GM12878 (cell line): Measurements from ENCODE around the gene KCNK17. TPM values are rescaled to one million over a fixed set of nuclear protein-coding genes. Genes with fewer than 3 reads are reported as not detected.

Experiments used
- ATAC-seq: fragments of 200-7000 bp; cut with Tn5 transposase; 3 replicates; pipeline ENCODE4 v1.9.1; 2020; ENCODE audit warnings: mild to moderate bottlenecking, moderate library complexity
- BruUV-seq: library from RNA; stranded (reverse); fragments of 400-500 nt; replicated peaks from 2 replicates; lab custom pipeline; 2021; lab: Mats Ljungman, UMichigan
- CTCF ChIA-PET: fragments of 300-600 bp; sonication (Branson Sonifier 250); formaldehyde crosslinking; extraction: SDS; loops from one replicate; lab custom pipeline; 2021; ENCODE audit warnings: inconsistent platforms; lab: Yijun Ruan, JAX
- POLR2A ChIA-PET: fragments of 350-600 bp; formaldehyde crosslinking; extraction: SDS; loops from one replicate; lab custom pipeline; 2021; ENCODE audit warnings: inconsistent platforms; lab: Charles Lee
- RAD21 ChIA-PET: fragments of 300-600 bp; sonication (Branson Sonifier 250); formaldehyde crosslinking; loops from one replicate; lab custom pipeline; 2023; ENCODE audit warnings: antibody characterized with exemption; ENCODE audit not compliant: unreplicated experiment; lab: Charles Lee
- SMC1A ChIA-PET: fragments of 300-600 bp; sonication (Branson Sonifier 250); formaldehyde crosslinking; loops from one replicate; lab custom pipeline; 2023; ENCODE audit not compliant: unreplicated experiment, uncharacterized antibody; lab: Charles Lee
- DNase-seq: peaks from one replicate; pipeline ENCODE4 v3.0.0-alpha.2; 2011; ENCODE audit warnings: low read depth, low spot score
- FAIRE-seq: peaks from 3 replicates; lab custom pipeline; 2011; peaks lifted over from hg19 to GRCh38; lab: Jason Lieb, UNC
- H2AFZ ChIP-seq: 2 replicates; pipeline ENCODE4 v1.6.0; 2011; ENCODE audit warnings: low read depth, low read length, control low read depth; ENCODE audit not compliant: control insufficient read depth
- H3K27ac ChIP-seq: 2 replicates; pipeline ENCODE4 v1.5.1; 2011; ENCODE audit warnings: control low read depth; ENCODE audit not compliant: control insufficient read depth, insufficient read depth
- H3K27me3 ChIP-seq, 2 experiments: replicated peaks in 1 of 2; 2 replicates each; pipeline versions ENCODE4 v1.6.0 to v1.6.1; 2011; ENCODE audit warnings: low read length in 1 of 2; ENCODE audit not compliant: control insufficient read depth in 2 of 2, insufficient read depth in 2 of 2
- H3K36me3 ChIP-seq, 2 experiments: 2 replicates each; pipeline ENCODE4 v1.5.1; 2011; ENCODE audit warnings: low read length in 1 of 2; ENCODE audit not compliant: control insufficient read depth in 2 of 2, insufficient read depth in 2 of 2
- H3K4me1 ChIP-seq: 2 replicates; pipeline ENCODE4 v1.6.1; 2011; ENCODE audit warnings: mild to moderate bottlenecking, low read length, moderate library complexity, mixed read lengths; ENCODE audit not compliant: control insufficient read depth, insufficient read depth
- H3K4me2 ChIP-seq: 2 replicates; pipeline ENCODE4 v1.6.0; 2011; ENCODE audit warnings: control low read depth; ENCODE audit not compliant: control insufficient read depth, insufficient read depth
- H3K4me3 ChIP-seq: fragments of 200-600 bp; sonication (generic); 2 replicates; pipeline ENCODE4 v1.5.1; 2016
- H3K79me2 ChIP-seq: 2 replicates; pipeline ENCODE4 v1.6.0; 2011; ENCODE audit warnings: low read length; ENCODE audit not compliant: control insufficient read depth, insufficient read depth
- H3K9ac ChIP-seq: 2 replicates; pipeline ENCODE4 v1.8.0; 2011; ENCODE audit warnings: low read length, control low read depth, mixed read lengths; ENCODE audit not compliant: control insufficient read depth, insufficient read depth
- H3K9me3 ChIP-seq: replicated peaks from 3 replicates; pipeline ENCODE4 v1.5.1; 2011; ENCODE audit warnings: mild to moderate bottlenecking, low read length; ENCODE audit not compliant: control insufficient read depth, insufficient read depth
- H4K20me1 ChIP-seq: 2 replicates; pipeline ENCODE4 v1.6.0; 2011; ENCODE audit not compliant: control insufficient read depth, insufficient read depth
- ATF2 ChIP-seq: IDR thresholded peaks from 2 replicates; pipeline ENCODE4 v1.6.1; 2012; ENCODE audit warnings: low read length, inconsistent platforms
- E4F1 ChIP-seq: fragments of 450-650 bp; IDR thresholded peaks from 2 replicates; pipeline ENCODE4 v1.6.1; 2018; ENCODE audit warnings: borderline replicate concordance, mild to moderate bottlenecking; ENCODE audit not compliant: partially characterized antibody
- EGR1 ChIP-seq, 2 experiments: IDR thresholded peaks; 1 replicate in 1 of 2; 2 replicates in 1 of 2; pipeline ENCODE4 v1.6.1; 2011 to 2012; ENCODE audit warnings: low read depth in 2 of 2, low read length in 2 of 2, borderline replicate concordance in 1 of 2, mild to moderate bottlenecking in 1 of 2, moderate library complexity in 1 of 2
- EP300 ChIP-seq, 2 experiments: fragments of 150-350 bp in 1 of 2; IDR thresholded peaks; 2 replicates each; pipeline ENCODE4 v1.6.1; 2011 to 2012; ENCODE audit warnings: low read depth in 2 of 2, low read length in 2 of 2, borderline replicate concordance in 1 of 2, improper control_type of control experiment in 1 of 2, inconsistent platforms in 1 of 2; ENCODE audit not compliant: control insufficient read depth in 1 of 2
- EZH2 ChIP-seq: IDR thresholded peaks from 2 replicates; pipeline ENCODE4 v1.6.1; 2012; ENCODE audit warnings: low read depth, mild to moderate bottlenecking, control low read depth, inconsistent platforms, low read length, borderline replicate concordance; ENCODE audit not compliant: control insufficient read depth
- GATAD2B ChIP-seq: fragments of 450-650 bp; conservative IDR thresholded peaks from 2 replicates; pipeline ENCODE4 v1.6.1; 2017; ENCODE audit warnings: low read depth, mild to moderate bottlenecking, moderate library complexity
- IKZF1 ChIP-seq: fragments of 450-650 bp; conservative IDR thresholded peaks from 2 replicates; pipeline ENCODE4 v1.6.1; 2017; ENCODE audit warnings: antibody characterized with exemption, mild to moderate bottlenecking
- MYB ChIP-seq: fragments of 150-350 bp; IDR thresholded peaks from 2 replicates; pipeline ENCODE4 v1.6.1; 2014; ENCODE audit warnings: mild to moderate bottlenecking, low read depth, low read length, borderline replicate concordance
- RAD51 ChIP-seq: fragments of 450-650 bp; IDR thresholded peaks from 2 replicates; pipeline ENCODE4 v1.6.1; 2016; ENCODE audit warnings: moderate library complexity, mild to moderate bottlenecking, inconsistent platforms
- TCF7 ChIP-seq: IDR thresholded peaks from 2 replicates; pipeline ENCODE4 v1.6.1; 2014; ENCODE audit warnings: antibody characterized with exemption, borderline replicate concordance
- ZBTB4 ChIP-seq: fragments of 450-650 bp; formaldehyde crosslinking; IDR thresholded peaks from 2 replicates; pipeline ENCODE4 v1.4.0; 2022; ENCODE audit warnings: mild to moderate bottlenecking, moderate library complexity
- ZNF384 ChIP-seq: IDR thresholded peaks from 2 replicates; pipeline ENCODE4 v1.6.1; 2012; ENCODE audit warnings: low read depth, mild to moderate bottlenecking, low read length, improper control_type of control experiment, borderline replicate concordance
- WGBS: methylation state at CpG from one replicate; pipeline ENCODE4 v1.1.6; 2016; ENCODE audit warnings: low lambda C conversion rate; ENCODE audit not compliant: insufficient replicate concordance, insufficient coverage; ENCODE audit errors: missing lambda C conversion rate; 5-methylcytosine and 5-hydroxymethylcytosine counted together
- in situ Hi-C: fragments of 300-500 bp; cut with MboI; formaldehyde crosslinking; loops from 9 replicates; pipeline ENCODE4 v1.14.3; 2018; ENCODE audit warnings: mixed read lengths
- intact Hi-C: fragments of 100-400 bp; cut with micrococcal nuclease; formaldehyde crosslinking; loops from one replicate; pipeline ENCODE4 v1.14.2; 2022; ENCODE audit not compliant: unreplicated experiment
- polyA plus RNA-seq, 11 experiments: library from polyadenylated mRNA; depleted of rRNA in 4 of 11; unstranded in 6 of 11; stranded (reverse) in 5 of 11; fragments of >200 nt; fragmentation: Nextera tagmentation in 4 of 11; fragmentation: Illumina TruSeq in 1 of 11; extraction: Ambion mirVana in 4 of 11; extraction: Trizol in 1 of 11; gene quantifications; 1 replicate in 1 of 11; 2 replicates in 10 of 11; pipeline versions ENCODE4 v1.2.1 to v1.2.3, GENCODE V29; 2011 to 2016; ENCODE audit warnings: inconsistent platforms in 2 of 11, missing spikeins in 2 of 11, low read depth in 1 of 11
- total RNA-seq, 4 experiments: library from RNA; depleted of rRNA in 3 of 4; stranded (reverse); fragments of >200 nt in 3 of 4; fragmentation: Illumina TruSeq in 1 of 4; extraction: Trizol in 1 of 4; gene quantifications; 2 replicates each; pipeline versions ENCODE4 v1.2.1 to v1.2.3, GENCODE V29; 2013 to 2021
- TF ChIP-seq, protein P1 (sequence below): IDR thresholded peaks from 2 replicates; pipeline ENCODE4 v1.6.1; 2011; ENCODE audit warnings: borderline replicate concordance, low read depth, mild to moderate bottlenecking, moderate library complexity, mixed read lengths, low read length; ENCODE audit not compliant: insufficient read depth; ENCODE audit errors: extremely low read length

KCNK17 gene
- total and polyA plus RNA-seq, 10 of the 15 experiments (the other 5 are each of a cell fraction or from before 2014, with no cell fraction given): not detected

- Histone ChIP-seq H3K4me2 (no peak overlapping the region), H3K27me3 (peaks cover 3 to 10% of the 10 kb centered on the region in 2 experiments; a peak in 3 of 4 replicates), H3K27ac (no peak overlapping the region), H3K9me3 (no peaks in the 10 kb centered on the region), H2AFZ (no peak overlapping the region), H3K9ac (no peak overlapping the region), H3K4me3 (no peak overlapping the region), H4K20me1 (no peaks in the 10 kb centered on the region), H3K36me3 (no peaks in the 10 kb centered on the region), H3K79me2 (no peaks in the 10 kb centered on the region), H3K4me1 (0 out of 2 replicates have a peak, but pooled peaks cover 3% of the 10 kb centered on the region)
- DNase-seq (no peak), FAIRE-seq (no peak), ATAC-seq (peak; percentile 59)
- ChIA-PET POLR2A (no interaction called here), CTCF (no interaction called here), RAD21 (no interaction called here), SMC1A (no interaction called here)
- no TSS peak for BruUV-seq
- intact Hi-C loops: no loop called here
- in situ Hi-C loops: no loop called here
- 16% methylated on average over 8 of the region's 8 CpGs for WGBS
- TF ChIP-seq, protein P1, sequence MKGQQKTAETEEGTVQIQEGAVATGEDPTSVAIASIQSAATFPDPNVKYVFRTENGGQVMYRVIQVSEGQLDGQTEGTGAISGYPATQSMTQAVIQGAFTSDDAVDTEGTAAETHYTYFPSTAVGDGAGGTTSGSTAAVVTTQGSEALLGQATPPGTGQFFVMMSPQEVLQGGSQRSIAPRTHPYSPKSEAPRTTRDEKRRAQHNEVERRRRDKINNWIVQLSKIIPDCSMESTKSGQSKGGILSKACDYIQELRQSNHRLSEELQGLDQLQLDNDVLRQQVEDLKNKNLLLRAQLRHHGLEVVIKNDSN: no peak
- TF ChIP-seq GATAD2B (no peak), TCF7 (no peak), IKZF1 (no peak), ZBTB4 (CRISPR knock-in tag) (no peak), EP300 (IDR thresholded peaks at IDR 0.05; ENCODE audit: borderline replicate concordance in 1 of 2, control insufficient read depth in 1 of 2, low read depth in 2 of 2, low read length in 2 of 2) (no peak), RAD51 (no peak), EGR1 (IDR thresholded peaks at IDR 0.05; ENCODE audit: borderline replicate concordance in 1 of 2, low read depth in 2 of 2, low read length in 2 of 2) (no peak), ATF2 (no peak), MYB (no peak), EZH2 (no peak), ZNF384 (no peak), E4F1 (no peak)
These were observed 33.9 kb downstream of the KCNK17 start for GRCh38 chr6:39280247-39280731.
